ENCODE measurements around the gene GYG2. TPM values are rescaled to one million over a fixed set of nuclear protein-coding genes. Genes with fewer than 3 reads are reported as not detected.

The GYG2 gene
- total and polyA plus RNA-seq, 2 of the 8 experiments (the other 6 are each of a cell fraction or from before 2014, with no cell fraction given): 52.8 to 65.3 TPM

GRCh38 chrX:2867206-2867605 lies 38.5 kb downstream of the GYG2 start:
- Histone ChIP-seq H3K4me2 (ENCODE audit: insufficient read depth in 1 of 2, low read depth in 2 of 2, low read length in 2 of 2) (no peak overlapping the region), H4K8ac (ENCODE audit: extremely low read depth, insufficient read depth, low read length) (no peak overlapping the region), H4K91ac (replicated peaks; ENCODE audit: insufficient read length, low read length) (no peak overlapping the region), H3K23me2 (ENCODE audit: low read depth, low read length) (no peaks in the 10 kb centered on the region), H2AFZ (ENCODE audit: low read length) (no peak overlapping the region), H2BK120ac (replicated peaks; ENCODE audit: low read depth, low read length) (no peak overlapping the region), H3K18ac (ENCODE audit: extremely low read depth, low read length) (no peak overlapping the region), H3K23ac (ENCODE audit: insufficient read length) (no peak overlapping the region), H2BK12ac (ENCODE audit: low read depth, low read length) (no peak overlapping the region), H3K56ac (replicated peaks; ENCODE audit: insufficient read length, low read depth, low read length) (no peak overlapping the region), H3K27me3 (replicated peaks in 1 of 4; ENCODE audit: control insufficient read depth in 3 of 4, extremely low read depth in 1 of 4, insufficient read depth in 3 of 4, low read length in 3 of 4) (no peaks in the 10 kb centered on the region), H3K79me1 (ENCODE audit: low read depth, low read length) (no peaks in the 10 kb centered on the region), H3K9ac (replicated peaks in 1 of 4; ENCODE audit: extremely low read depth in 1 of 4, low read depth in 3 of 4, low read length in 3 of 4) (no peak overlapping the region), H3K27ac (ENCODE audit: low read depth, low read length) (no peak overlapping the region), H4K5ac (ENCODE audit: insufficient read length, low read depth, low read length) (no peak overlapping the region), H3K14ac (ENCODE audit: insufficient read length) (no peak overlapping the region), H2BK20ac (ENCODE audit: low read length) (no peak overlapping the region), H2BK15ac (ENCODE audit: low read length) (no peak overlapping the region), H3K36me3 (ENCODE audit: control insufficient read depth in 2 of 4, insufficient read depth in 4 of 4, low read length in 3 of 4) (peaks cover 0 to 34% (median 15%) of the 10 kb centered on the region in 4 experiments; a peak in 6 of 8 replicates), H2AK5ac (ENCODE audit: low read depth, low read length) (no peak overlapping the region), H3K4me3 (ENCODE audit: extremely low read depth in 1 of 4, insufficient read depth in 2 of 4, low read depth in 3 of 4, low read length in 4 of 4) (no peak overlapping the region), H3K9me3 (ENCODE audit: insufficient read depth in 2 of 2, low read depth in 1 of 2, low read length in 1 of 2) (no peaks in the 10 kb centered on the region), H3K4ac (replicated peaks; ENCODE audit: insufficient read length, low read depth, low read length) (no peak overlapping the region), H2BK5ac (ENCODE audit: low read depth, low read length) (no peak overlapping the region), H3K79me2 (ENCODE audit: control insufficient read depth in 1 of 2, insufficient read depth in 2 of 2, low read length in 2 of 2) (no peaks in the 10 kb centered on the region), H4K20me1 (replicated peaks in 1 of 2; ENCODE audit: control insufficient read depth in 1 of 2, insufficient read depth in 2 of 2, low read length in 2 of 2) (no peaks in the 10 kb centered on the region), H3K4me1 (replicated peaks in 1 of 4; ENCODE audit: control insufficient read depth in 3 of 4, insufficient read depth in 4 of 4, low read length in 3 of 4) (no peaks in the 10 kb centered on the region)
- WGBS, 2 experiments (ENCODE audit: extremely low coverage in 1 of 2, insufficient coverage in 1 of 2, insufficient read length in 1 of 2, insufficient replicate concordance in 2 of 2, low coverage in 1 of 2, low lambda C conversion rate in 2 of 2, missing lambda C conversion rate in 1 of 2): 81% methylated on average over 6 of the region's 7 CpGs; no CpG with 5 or more reads in 1 of the 2 experiments
- DNase-seq (ENCODE audit: low read depth in 1 of 2, low spot score in 2 of 2): no peak
- POLR2A ChIA-PET (ENCODE audit: partially characterized antibody): no interaction called here
- CTCF ChIA-PET (ENCODE audit: partially characterized antibody): no interaction called here
- FAIRE-seq: no peak
- no peak for TF ChIP-seq EZH2 (IDR thresholded peaks at IDR 0.05; ENCODE audit: low read depth, low read length, severe bottlenecking)
- TF ChIP-seq KDM4A (IDR thresholded peaks at IDR 0.05; ENCODE audit: low read depth, low read length, severe bottlenecking): no peak
- no peak for TF ChIP-seq BACH1 (IDR thresholded peaks at IDR 0.05; ENCODE audit: low read length)
- no peak for TF ChIP-seq SAP30 (IDR thresholded peaks at IDR 0.05; ENCODE audit: insufficient read depth, insufficient replicate concordance, low read length)
- TF ChIP-seq SP2 (IDR thresholded peaks at IDR 0.05; ENCODE audit: low read length): no peak
- TF ChIP-seq CREB1 (IDR thresholded peaks at IDR 0.05): no peak
- TF ChIP-seq SP4 (IDR thresholded peaks at IDR 0.05; ENCODE audit: low read length): no peak
- no peak for TF ChIP-seq CTBP2 (IDR thresholded peaks at IDR 0.05; ENCODE audit: borderline replicate concordance, insufficient read depth, insufficient read length, low read length)
- no peak for TF ChIP-seq RXRA (IDR thresholded peaks at IDR 0.05; ENCODE audit: insufficient read depth, low read depth, low read length)
- no peak for TF ChIP-seq RNF2 (IDR thresholded peaks at IDR 0.05; ENCODE audit: borderline replicate concordance, low read depth, low read length, missing control alignments, poor library complexity, severe bottlenecking)
- TF ChIP-seq ASH2L (IDR thresholded peaks at IDR 0.05; ENCODE audit: low read length): no peak
- no peak for TF ChIP-seq TCF12 (IDR thresholded peaks at IDR 0.05; ENCODE audit: low read depth, low read length)
- TF ChIP-seq PHF8 (conservative IDR thresholded peaks at IDR 0.05; ENCODE audit: low read depth, low read length): no peak
- no peak for TF ChIP-seq POLR2A (IDR thresholded peaks at IDR 0.05; ENCODE audit: control extremely low read depth in 1 of 2, low read depth in 2 of 2, low read length in 2 of 2)
- TF ChIP-seq JUND (IDR thresholded peaks at IDR 0.05; ENCODE audit: low read length): no peak
- TF ChIP-seq NRF1 (IDR thresholded peaks at IDR 0.05; ENCODE audit: low read depth, low read length): no peak
